H9 (cell line): ENCODE data around the gene CEP112. TPM values are rescaled to one million over a fixed set of nuclear protein-coding genes. Genes with fewer than 3 reads are reported as not detected.

Experiments
- DNase-seq: peaks from one replicate; pipeline ENCODE4 v3.0.0-alpha.2; 2017
- H2AFZ ChIP-seq: one replicate; pipeline ENCODE4 v1.6.1; 2013; ENCODE audit warnings: mild to moderate bottlenecking, low read length, control low read depth, moderate library complexity
- H2AK5ac ChIP-seq: 2 replicates; pipeline ENCODE4 v1.6.1; 2013; ENCODE audit warnings: low read length, control low read depth, mixed read lengths; ENCODE audit not compliant: insufficient read length
- H2BK120ac ChIP-seq: one replicate; pipeline ENCODE4 v1.6.1; 2013; ENCODE audit warnings: low read depth, mild to moderate bottlenecking, low read length, control low read depth, inconsistent platforms; ENCODE audit not compliant: poor library complexity, severe bottlenecking
- H2BK12ac ChIP-seq: 2 replicates; pipeline ENCODE4 v1.6.1; 2013; ENCODE audit warnings: low read length, control low read depth, mixed read lengths, low read depth; ENCODE audit not compliant: insufficient read length
- H2BK15ac ChIP-seq: 2 replicates; pipeline ENCODE4 v1.6.1; 2013; ENCODE audit warnings: low read depth, low read length, control low read depth
- H2BK20ac ChIP-seq: one replicate; pipeline ENCODE4 v1.6.1; 2013; ENCODE audit warnings: low read depth, mild to moderate bottlenecking, low read length, control low read depth, inconsistent platforms; ENCODE audit not compliant: poor library complexity, severe bottlenecking
- H2BK5ac ChIP-seq: 2 replicates; pipeline ENCODE4 v1.6.1; 2013; ENCODE audit warnings: low read length, control low read depth, mixed read lengths; ENCODE audit not compliant: insufficient read length
- H3K14ac ChIP-seq: 2 replicates; pipeline ENCODE4 v1.6.1; 2013; ENCODE audit warnings: low read length, control low read depth; ENCODE audit not compliant: insufficient read depth
- H3K18ac ChIP-seq: 2 replicates; pipeline ENCODE4 v1.6.1; 2013; ENCODE audit warnings: low read depth, mild to moderate bottlenecking, mixed read lengths, low read length, control low read depth; ENCODE audit not compliant: insufficient read length
- H3K23ac ChIP-seq: 2 replicates; pipeline ENCODE4 v1.6.1; 2013; ENCODE audit warnings: low read length, control low read depth, mixed read lengths, low read depth; ENCODE audit not compliant: insufficient read length
- H3K23me2 ChIP-seq: 2 replicates; pipeline ENCODE4 v1.6.1; 2013; ENCODE audit warnings: low read depth, mild to moderate bottlenecking, mixed read lengths, low read length, control low read depth; ENCODE audit not compliant: insufficient read length, poor library complexity, severe bottlenecking
- H3K27ac ChIP-seq: 2 replicates; pipeline ENCODE4 v1.5.1; 2013; ENCODE audit warnings: low read length, control low read depth, mixed read lengths, low read depth; ENCODE audit not compliant: insufficient read length
- H3K27me3 ChIP-seq: 2 replicates; pipeline ENCODE4 v1.6.1; 2013; ENCODE audit warnings: low read length, control low read depth, inconsistent platforms; ENCODE audit not compliant: insufficient read depth
- H3K4ac ChIP-seq: 2 replicates; pipeline ENCODE4 v1.6.1; 2013; ENCODE audit warnings: low read depth, mild to moderate bottlenecking, control low read depth, inconsistent platforms, low read length, moderate library complexity
- H3K4me1 ChIP-seq: 2 replicates; pipeline ENCODE4 v1.6.1; 2013; ENCODE audit warnings: low read length, control low read depth, inconsistent platforms; ENCODE audit not compliant: insufficient read depth
- H3K4me2 ChIP-seq: 2 replicates; pipeline ENCODE4 v1.6.1; 2013; ENCODE audit warnings: low read length, control low read depth, mixed read lengths; ENCODE audit not compliant: insufficient read length, insufficient read depth
- H3K56ac ChIP-seq: 2 replicates; pipeline ENCODE4 v1.6.1; 2013; ENCODE audit warnings: low read depth, mild to moderate bottlenecking, mixed read lengths, low read length, control low read depth; ENCODE audit not compliant: insufficient read length
- H3K79me1 ChIP-seq: 2 replicates; pipeline ENCODE4 v1.6.1; 2013; ENCODE audit warnings: low read depth, mild to moderate bottlenecking, moderate library complexity, low read length, control low read depth, inconsistent platforms; ENCODE audit not compliant: insufficient read depth, poor library complexity, severe bottlenecking
- H3K79me2 ChIP-seq: 2 replicates; pipeline ENCODE4 v1.6.1; 2013; ENCODE audit warnings: low read length, control low read depth, inconsistent platforms; ENCODE audit not compliant: insufficient read depth
- H3K9ac ChIP-seq: 2 replicates; pipeline ENCODE4 v1.6.1; 2013; ENCODE audit warnings: low read length, control low read depth, mixed read lengths; ENCODE audit not compliant: insufficient read length; ENCODE audit errors: extremely low read depth
- H3K9me3 ChIP-seq: one replicate; pipeline ENCODE4 v1.6.1; 2013; ENCODE audit warnings: low read depth, low read length, inconsistent platforms; ENCODE audit not compliant: control insufficient read depth
- H3T11ph ChIP-seq: one replicate; pipeline ENCODE4 v1.6.1; 2013; ENCODE audit warnings: mild to moderate bottlenecking, low read length, control low read depth, inconsistent platforms
- H4K20me1 ChIP-seq: one replicate; pipeline ENCODE4 v1.6.1; 2013; ENCODE audit not compliant: control insufficient read depth, insufficient read length, insufficient read depth
- H4K5ac ChIP-seq: 2 replicates; pipeline ENCODE4 v1.6.1; 2013; ENCODE audit warnings: low read depth, mild to moderate bottlenecking, mixed read lengths, low read length, control low read depth; ENCODE audit not compliant: insufficient read length
- H4K8ac ChIP-seq: replicated peaks from 2 replicates; pipeline ENCODE4 v1.6.1; 2013; ENCODE audit warnings: low read length, control low read depth, mixed read lengths, low read depth; ENCODE audit not compliant: insufficient read length
- H4K91ac ChIP-seq: 2 replicates; pipeline ENCODE4 v1.6.1; 2013; ENCODE audit warnings: low read depth, mild to moderate bottlenecking, moderate library complexity, mixed read lengths, low read length, control low read depth; ENCODE audit not compliant: insufficient read length
- H3K27ac Mint-ChIP-seq, 3 experiments: 2 replicates in 2 of 3; 3 replicates in 1 of 3; pipeline ENCODE4 v1.8.0; 2020 to 2021; ENCODE audit warnings: mixed read lengths in 3 of 3, mild to moderate bottlenecking in 1 of 3, moderate library complexity in 1 of 3
- H3K27me3 Mint-ChIP-seq: 2 replicates; pipeline ENCODE4 v1.8.0; 2021; ENCODE audit warnings: low read depth, mild to moderate bottlenecking, moderate library complexity, mixed read lengths
- H3K36me3 Mint-ChIP-seq, 3 experiments: 2 replicates in 2 of 3; 3 replicates in 1 of 3; pipeline ENCODE4 v1.8.0; 2020 to 2021; ENCODE audit warnings: low read depth in 3 of 3, mixed read lengths in 3 of 3; ENCODE audit not compliant: insufficient read depth in 1 of 3
- H3K4me1 Mint-ChIP-seq, 2 experiments: 2 replicates each; pipeline ENCODE4 v1.8.0; 2020; ENCODE audit warnings: mixed read lengths in 2 of 2
- H3K4me3 Mint-ChIP-seq, 2 experiments: 2 replicates in 1 of 2; 3 replicates in 1 of 2; pipeline ENCODE4 v1.8.0; 2020 to 2021; ENCODE audit warnings: mild to moderate bottlenecking in 2 of 2, mixed read lengths in 2 of 2, moderate library complexity in 1 of 2
- H3K9me3 Mint-ChIP-seq, 2 experiments: 2 replicates in 1 of 2; 3 replicates in 1 of 2; pipeline ENCODE4 v1.8.0; 2020; ENCODE audit warnings: mild to moderate bottlenecking in 2 of 2, mixed read lengths in 2 of 2, moderate library complexity in 1 of 2
- CTCF ChIP-seq: fragments of 200-600 bp; sonication (generic); conservative IDR thresholded peaks from 3 replicates; pipeline ENCODE4 v1.8.0; 2021; ENCODE audit warnings: antibody characterized with exemption, mild to moderate bottlenecking
- WGBS: extraction: QIAGEN DNeasy Blood & Tissue Kit; methylation state at CpG from one replicate; pipeline ENCODE4 v1.1.7; 2013; ENCODE audit warnings: missing lambda C conversion rate, low lambda C conversion rate, mixed read lengths; ENCODE audit not compliant: insufficient read length; ENCODE audit errors: extremely low coverage; 5-methylcytosine and 5-hydroxymethylcytosine counted together
- total RNA-seq: library from RNA; stranded (reverse); gene quantifications from 2 replicates; pipeline ENCODE4 v1.2.1, GENCODE V29; 2021

CEP112 gene
- total RNA-seq, 1 experiment from 2014 or later: 5.4 TPM

DNA sequence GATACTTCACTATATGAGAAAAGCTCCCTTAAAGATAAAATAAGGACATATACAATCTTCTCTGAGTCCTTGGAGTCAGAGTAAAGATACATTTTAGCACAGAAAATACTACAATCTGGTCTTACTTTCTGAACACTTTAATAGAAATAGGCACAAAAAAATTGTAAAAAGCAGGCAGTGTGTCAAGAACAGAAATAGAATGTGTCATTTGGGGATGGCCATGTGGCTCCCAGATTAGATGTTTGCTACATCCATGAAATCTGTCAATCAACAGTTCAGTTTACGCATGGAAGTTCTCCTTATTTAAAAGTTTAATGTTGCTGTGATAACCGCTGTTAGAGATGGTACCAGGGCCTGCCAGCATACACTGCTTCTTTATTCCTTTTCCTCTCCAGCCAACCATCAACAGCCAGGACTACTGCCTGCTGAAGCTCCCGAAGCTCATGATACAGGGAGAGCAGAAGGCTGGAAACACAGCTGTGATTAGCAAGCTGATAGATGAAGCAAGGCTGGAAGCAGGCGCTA lies 278.5 kb downstream of the CEP112 start:
- no peak overlapping the region for H3K27ac ChIP-seq
- no peak overlapping the region for H3K4me3 Mint-ChIP-seq
- no peak overlapping the region for H3K23ac ChIP-seq
- no peaks in the 10 kb centered on the region for H3K4me1 ChIP-seq
- H2AFZ ChIP-seq: no peak overlapping the region
- no peak overlapping the region for H4K5ac ChIP-seq
- no peak overlapping the region for H3K4me2 ChIP-seq
- no peaks in the 10 kb centered on the region for H4K20me1 ChIP-seq
- no peak for TF ChIP-seq CTCF
- no peak overlapping the region for H2AK5ac ChIP-seq
- H3K56ac ChIP-seq: no peak overlapping the region
- no peak overlapping the region for H4K91ac ChIP-seq
- H3K27me3 ChIP-seq: no peaks in the 10 kb centered on the region
- no peak overlapping the region for H3K27ac Mint-ChIP-seq
- H3K4ac ChIP-seq: no peak overlapping the region
- WGBS: no CpG with 5 or more reads among the region's 4 CpGs
- H3K79me2 ChIP-seq: no peaks in the 10 kb centered on the region
- no peak overlapping the region for H3K9ac ChIP-seq
- DNase-seq: no peak
- no peak overlapping the region for H3T11ph ChIP-seq
- H2BK5ac ChIP-seq: no peak overlapping the region
- no peak overlapping the region for H3K14ac ChIP-seq
- H2BK120ac ChIP-seq: no peak overlapping the region
- H3K9me3 ChIP-seq: no peaks in the 10 kb centered on the region
- H2BK12ac ChIP-seq: no peak overlapping the region
- no peak overlapping the region for H2BK15ac ChIP-seq
- H3K27me3 Mint-ChIP-seq: no peaks in the 10 kb centered on the region
- H3K4me1 Mint-ChIP-seq: no peaks in the 10 kb centered on the region; a peak in 1 of 4 replicates
- H3K9me3 Mint-ChIP-seq: peaks cover 0 to 4% of the 10 kb centered on the region in 2 experiments; a peak in 2 of 5 replicates
- no peaks in the 10 kb centered on the region for H3K79me1 ChIP-seq
- no peak overlapping the region for H3K18ac ChIP-seq
- peaks cover 0 to 10% (median 6%) of the 10 kb centered on the region in 3 experiments; a peak in 4 of 7 replicates for H3K36me3 Mint-ChIP-seq
- H4K8ac ChIP-seq: no peak overlapping the region
- no peak overlapping the region for H2BK20ac ChIP-seq
- no peaks in the 10 kb centered on the region for H3K23me2 ChIP-seq
